GM21723 (cell line): ENCODE measurements around the gene CLIP2.
"Not testable (repeated sequence)": the region's sequence is repeated elsewhere in the genome, so short reads cannot be mapped to it uniquely, and the experiment has no call there.

Experiments
- ATAC-seq: cut with Tn5 transposase; IDR thresholded peaks from one replicate; pipeline ENCODE4 v1.9.1; 2021; ENCODE audit warnings: mild to moderate bottlenecking, moderate library complexity; ENCODE audit not compliant: unreplicated experiment

Gene CLIP2

DNA sequence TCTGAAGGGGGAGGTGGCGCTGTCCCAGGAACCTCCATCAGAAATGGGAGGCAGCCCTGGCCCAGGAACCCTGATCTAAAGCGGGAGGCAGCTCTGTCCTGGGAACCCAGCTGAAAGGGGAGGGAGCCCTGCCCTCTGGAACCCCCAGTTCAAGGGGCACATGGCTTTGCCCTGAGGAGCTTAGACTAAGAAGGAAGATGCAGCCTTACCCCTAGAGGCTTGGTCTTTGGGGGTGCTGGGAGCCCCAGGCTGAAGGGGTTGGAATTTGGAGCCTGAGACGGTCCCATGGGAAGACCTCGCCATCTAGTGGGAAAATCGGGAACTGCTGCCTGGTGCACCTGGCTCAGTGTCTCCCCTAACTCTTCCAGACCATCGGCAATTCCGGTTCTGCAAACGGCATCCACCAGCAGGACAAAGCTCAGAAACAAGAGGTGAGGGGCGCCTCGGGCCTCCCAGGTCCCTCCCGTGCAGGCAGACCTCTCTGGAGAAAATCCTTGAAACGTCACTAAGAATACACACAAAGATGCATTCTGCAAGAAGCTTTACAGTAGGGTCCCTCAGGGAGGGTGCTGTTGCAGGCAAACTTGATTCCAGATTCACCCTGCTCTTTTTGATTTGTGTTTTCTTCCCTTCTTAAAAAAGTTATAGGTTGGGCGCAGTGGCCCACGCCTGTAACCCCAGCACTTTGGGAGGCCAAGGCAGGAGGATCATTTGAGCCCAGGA, 112.1 kb downstream of the CLIP2 start:
- ATAC-seq, result peak; percentile 51

DNA sequence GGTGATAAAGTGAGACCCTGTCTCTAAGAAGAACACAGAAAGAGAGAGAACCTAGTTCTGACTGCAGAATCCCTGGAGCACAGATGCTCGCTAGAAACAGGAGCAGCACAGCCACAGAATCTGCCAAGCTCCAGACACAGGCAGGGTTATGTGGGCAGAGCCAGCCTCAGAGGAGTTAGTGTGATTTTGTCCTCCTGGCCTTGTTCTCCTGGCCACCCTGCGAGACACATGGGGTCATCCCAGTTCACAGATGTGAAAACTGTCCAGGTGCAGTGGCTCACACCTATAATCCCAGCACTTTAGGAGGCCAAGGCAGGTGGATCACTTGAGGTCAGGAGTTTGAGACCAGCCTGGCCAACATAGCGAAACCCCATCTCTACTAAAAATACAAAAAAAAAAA, 113.5 kb downstream of the CLIP2 start:
- not testable (repeated sequence) for ATAC-seq

DNA sequence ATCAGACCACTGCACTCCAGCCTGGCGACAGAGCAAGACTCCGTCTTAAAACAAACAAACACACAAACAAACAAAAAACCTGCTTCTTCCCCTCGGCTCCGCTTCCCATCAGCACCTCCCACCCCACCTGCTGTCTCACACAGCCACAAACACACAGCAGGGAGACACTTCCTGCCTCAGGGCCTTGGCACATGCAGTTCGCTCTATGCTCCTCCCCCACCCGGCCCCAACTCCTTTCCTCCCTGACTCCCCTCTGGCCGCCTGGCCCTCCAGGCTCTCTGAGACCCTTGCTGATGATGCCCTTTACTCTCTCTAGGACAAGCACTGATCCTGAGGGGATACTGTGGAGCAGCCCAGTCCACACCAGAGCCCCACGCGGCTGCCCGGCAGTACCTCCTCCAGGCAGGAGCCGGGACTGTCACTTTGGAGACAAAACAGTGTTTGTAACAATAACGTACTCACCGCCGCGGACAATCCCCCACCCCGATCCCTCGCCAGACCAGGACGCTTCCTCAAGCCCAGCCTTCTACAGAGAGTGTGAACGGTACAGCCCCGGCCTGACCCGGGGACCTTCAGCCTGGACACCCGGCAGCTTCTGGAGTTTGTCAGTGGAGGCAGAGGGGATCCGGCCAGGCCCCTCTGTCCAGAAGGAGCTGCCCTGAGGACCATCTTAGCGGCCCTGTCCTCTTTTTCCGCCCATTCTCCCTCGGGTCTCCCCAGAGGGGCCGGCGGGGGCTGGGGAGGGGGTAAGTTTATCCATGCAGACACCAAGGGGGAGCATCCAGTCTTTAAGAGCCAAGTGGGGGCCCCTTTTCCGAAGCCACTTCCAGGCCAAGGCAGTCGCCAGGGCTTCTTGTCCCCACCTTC, 114.5 kb downstream of the CLIP2 start:
- no peak for ATAC-seq

DNA sequence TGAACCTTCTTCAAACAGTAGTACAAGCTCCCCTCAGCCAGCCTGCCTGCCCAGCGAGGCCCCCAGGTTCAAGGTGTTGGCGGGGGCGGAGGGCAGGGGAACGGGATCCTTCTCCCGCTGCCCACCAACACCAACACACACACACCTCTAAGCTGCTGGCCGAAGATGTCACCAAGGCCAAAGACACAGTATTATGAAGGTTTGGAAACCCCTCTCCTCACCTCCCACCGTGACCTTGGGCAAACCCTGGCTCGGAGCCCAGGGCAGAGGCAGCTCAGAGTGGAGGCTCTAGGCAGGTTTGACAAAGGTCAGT, 115.1 kb downstream of the CLIP2 start:
- no peak for ATAC-seq

DNA sequence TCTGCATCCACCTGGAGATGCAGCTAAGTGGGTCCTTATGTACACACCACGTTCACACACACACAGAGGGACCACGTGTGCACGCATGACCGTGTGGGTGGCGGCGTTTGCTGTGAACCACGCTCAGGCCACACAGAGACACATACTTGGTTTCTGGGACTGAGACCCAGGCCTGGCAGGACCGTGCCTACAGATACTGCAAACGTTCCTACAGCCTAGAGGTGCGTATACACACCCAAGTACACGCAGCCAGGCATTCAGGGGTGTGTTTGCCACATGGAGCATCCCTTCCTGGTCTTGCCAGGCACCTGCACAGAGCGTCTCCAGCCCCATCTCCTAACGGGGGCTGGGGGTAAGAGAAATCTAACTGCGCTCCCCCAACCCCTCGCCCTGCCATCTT, 115.5 kb downstream of the CLIP2 start:
- no peak for ATAC-seq

DNA sequence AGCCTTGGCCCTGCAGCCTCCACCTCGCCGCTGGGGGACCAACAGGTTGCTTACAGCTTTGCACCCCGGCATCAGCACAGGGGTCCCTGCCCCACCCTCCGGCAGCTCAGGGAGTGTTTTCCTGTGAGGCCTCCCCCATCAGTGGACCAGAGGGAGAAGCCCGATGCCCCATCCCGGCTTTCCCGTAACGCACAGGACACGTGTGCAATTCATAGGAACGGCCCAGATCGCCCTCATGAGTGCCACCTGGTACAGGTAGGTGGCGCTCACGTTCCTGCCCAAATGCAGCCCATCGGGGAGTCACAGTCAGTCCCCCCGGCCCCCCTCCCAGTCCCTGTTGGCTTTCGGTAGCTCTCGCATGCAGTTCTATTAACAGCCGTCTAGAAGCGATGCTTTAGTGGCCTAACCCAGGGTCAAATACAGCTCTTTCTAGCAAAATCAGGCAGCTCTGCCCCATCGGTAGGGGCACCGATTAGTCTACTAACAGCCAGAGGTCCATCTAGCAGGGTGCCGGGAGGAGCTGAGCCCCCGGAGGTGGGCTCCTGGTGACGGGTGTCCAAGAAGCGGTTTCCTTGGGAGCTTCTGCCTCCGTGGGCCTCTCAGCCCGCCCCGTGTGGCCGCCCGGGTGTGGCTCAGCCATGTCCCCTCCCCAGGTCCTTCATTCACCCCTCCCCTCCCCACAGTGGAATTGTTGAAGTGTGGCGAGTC, 116.1 kb downstream of the CLIP2 start:
- no peak for ATAC-seq

DNA sequence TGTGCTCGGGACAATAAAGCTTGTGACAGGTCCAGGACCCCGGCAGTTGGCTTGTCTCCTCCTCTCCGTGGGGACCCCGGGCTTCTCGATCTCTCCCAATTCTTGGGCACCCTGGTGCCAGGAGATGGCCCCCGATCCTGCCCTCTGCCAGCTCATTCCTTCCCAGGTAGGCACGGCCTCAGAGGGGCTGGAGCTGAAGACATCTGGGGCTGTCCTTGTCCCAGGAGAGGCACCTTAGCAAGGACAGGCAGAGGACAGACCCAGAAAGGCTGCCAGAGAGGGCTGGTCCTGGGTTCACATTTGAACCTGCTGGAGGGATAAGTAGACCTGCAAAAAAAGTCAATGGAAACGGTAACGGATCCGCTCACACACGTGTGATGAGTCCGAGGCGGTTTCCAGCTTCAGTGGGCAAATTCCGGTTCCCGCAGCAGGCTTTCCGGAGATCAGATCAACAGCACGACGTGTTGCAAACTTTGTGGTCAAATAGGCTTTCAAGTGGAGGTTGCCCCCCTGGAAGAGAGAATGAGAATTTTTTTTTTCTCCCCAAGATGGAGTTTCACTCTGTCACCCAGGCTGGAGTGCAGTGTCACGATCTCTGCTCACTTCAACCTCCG, 116.8 kb downstream of the CLIP2 start:
- ATAC-seq, result no peak

DNA sequence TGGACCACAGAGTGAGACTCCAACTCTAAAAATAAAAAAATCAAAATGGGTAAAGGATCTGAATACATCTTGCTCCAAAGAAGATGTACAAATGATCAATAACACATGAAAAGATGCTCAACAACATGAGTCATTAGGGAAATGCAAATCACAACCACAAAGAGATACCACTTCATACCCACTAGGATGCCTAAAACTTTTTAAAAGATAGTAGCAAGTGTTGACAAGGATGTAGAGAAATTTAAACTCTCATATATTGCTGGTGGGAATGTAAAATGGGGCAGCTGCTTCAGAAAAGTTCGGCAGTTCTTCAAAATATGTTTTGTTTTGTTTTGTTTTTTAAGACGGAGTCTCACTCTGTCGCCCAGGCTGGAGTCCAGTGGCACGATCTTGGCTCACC, 118.8 kb downstream of the CLIP2 start:
- no peak for ATAC-seq

DNA sequence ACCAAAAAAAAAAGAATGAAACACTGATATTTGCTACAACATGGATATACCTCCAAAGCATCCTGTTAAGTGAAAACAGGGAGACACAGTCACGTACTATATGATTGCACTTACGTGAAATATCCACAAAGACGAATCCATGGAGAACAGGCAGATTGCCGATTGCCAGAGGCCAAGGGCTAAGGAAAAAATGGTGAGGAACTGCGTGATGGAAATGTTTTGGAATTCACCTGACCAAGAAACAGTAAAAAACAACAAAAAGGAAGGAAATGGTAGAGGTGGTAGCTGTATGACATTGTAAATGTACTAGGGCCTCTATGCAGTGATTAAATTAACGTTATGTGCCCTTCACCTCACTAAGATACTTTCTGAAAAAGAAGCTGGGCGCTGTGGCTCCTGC, 120.4 kb downstream of the CLIP2 start:
- no peak for ATAC-seq

DNA sequence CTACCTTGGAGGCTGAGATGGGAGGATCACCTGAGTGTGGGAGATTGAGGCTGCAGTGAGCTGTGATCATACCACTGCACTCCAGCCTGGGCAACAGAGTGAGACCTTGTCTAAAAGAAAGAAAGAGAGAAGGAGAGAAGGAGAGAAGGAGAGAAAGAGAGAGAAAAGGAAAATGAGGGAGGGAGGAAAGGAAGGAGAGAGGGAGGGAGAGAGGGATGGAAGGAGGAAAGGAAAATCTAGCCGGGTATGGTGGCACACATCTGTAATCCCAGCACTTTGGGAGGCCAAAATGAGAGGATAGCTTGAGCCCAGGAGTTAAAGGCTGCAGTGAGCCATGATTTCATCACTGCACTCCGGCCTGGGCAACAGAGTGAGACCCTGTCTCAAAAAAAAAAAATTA, 121.6 kb downstream of the CLIP2 start:
- ATAC-seq, result no peak

DNA sequence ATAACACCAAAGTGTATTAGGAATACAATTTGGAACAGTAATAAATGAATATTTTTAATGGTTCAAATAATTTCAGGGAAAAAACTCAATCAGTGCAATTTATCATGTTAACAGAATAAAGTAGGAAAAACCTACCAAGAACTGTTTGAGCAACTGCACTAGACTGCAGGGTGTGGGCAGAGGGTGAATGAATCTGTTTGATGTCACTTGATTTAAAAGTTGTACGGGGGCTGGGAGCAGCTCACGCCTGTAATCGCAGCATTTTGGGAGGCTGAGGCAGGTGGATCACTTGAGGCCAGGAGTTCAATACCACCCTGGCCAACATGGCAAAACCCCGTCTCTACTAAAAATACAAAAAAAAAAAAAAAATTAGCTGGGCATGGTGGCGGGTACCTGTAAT, 122.4 kb downstream of the CLIP2 start:
- not testable (repeated sequence) for ATAC-seq

DNA sequence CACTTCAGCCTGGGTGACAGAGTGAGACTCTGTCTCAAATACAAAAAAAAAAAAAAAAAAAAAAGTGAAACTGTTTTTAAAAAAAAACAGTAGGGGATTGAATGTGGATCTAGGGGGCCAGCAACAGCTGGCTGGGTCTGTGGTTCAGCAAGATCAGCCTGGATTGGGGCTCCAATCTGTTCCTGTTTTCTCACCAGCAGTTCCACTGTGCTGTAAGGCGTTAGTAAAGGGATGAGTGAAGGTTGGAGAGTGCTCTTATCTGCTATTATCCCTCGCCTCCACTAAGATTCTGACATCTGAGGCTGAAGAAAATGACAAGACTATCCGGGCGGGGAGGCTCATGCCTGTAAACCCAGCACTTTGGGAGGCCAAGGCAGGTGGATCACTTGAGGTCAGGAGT, 122.8 kb downstream of the CLIP2 start:
- ATAC-seq, result no peak

DNA sequence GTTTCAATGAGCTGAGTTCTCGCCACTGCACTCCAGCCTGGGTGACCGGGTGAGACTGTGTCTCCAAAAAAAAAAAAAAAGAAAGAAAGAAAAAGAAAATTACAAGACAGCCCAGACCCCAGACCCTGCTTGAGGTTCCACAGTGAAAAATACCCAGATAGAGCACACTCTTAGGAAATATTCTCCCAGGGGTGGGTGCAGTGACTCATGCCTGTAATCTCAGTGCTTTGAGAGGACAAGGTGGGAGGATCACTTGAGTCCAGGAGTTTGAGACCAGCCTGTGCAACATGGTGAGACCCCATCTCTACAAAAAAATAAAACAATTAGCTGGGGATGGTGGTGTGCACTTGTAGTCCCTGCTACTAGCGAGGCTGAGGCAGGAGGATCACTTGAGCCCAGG, 123.4 kb downstream of the CLIP2 start:
- no peak for ATAC-seq

DNA sequence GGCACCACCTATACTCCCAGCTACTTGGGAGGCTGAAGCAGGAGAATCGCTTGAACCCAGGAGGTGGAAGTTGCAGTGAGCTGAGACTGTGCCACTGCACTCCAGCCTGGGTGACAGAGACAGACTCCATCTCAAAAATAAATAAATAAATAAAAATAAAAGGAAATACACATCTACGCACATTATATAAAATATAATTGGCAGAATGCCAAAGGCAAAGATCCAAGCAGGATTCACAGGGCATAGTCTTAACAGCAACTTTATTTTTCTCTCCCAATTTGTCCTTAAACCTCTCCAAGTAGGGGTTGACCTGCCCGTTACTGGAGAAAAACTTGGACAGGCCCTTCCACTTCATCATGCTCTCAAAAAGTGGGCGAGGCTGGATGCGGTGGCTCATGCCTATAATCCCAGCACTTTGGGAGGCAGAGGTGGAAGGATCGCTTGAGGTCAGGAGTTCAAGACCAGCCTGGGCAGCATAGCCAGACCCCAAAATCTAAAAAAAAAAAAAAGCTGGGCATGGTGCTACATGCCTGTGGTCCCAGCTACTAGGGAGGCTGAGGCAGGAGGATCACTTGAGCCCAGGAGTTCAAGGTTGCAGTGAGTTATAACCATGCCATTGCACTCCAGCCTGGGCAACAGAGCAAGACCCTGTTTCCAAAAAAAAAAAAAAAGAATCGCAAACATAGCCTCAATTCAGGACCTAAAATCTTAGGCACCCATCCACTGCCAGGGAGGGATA, 125.6 kb downstream of the CLIP2 start:
- ATAC-seq, result not testable (repeated sequence)

DNA sequence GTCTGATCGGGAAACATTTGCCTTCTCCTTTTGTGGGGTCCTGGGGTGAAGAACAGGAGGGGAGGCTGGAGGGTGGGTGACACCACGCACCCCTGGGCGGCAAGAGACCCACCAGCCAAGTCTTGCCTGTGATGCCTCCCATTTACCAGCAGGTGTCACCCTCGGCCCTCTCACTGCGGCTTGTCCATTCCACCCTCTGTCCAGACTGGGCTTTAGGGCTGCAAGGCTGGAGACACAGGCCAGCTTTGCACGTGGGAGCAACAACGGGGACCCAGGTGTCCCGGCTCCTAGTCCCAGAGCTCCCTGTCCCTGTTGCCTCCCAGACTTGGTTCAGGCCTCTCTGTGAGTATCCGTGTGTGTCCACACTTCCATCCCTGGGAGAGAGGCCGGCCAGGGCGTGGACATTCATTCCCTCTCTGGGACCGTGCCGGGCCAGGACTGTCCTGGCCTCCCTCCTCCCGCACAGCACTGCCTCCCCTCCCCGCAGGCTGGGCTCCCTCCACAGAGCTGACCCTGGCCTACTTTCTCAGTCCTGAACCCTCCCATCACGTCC, 128.3 kb downstream of the CLIP2 start:
- no peak for ATAC-seq

DNA sequence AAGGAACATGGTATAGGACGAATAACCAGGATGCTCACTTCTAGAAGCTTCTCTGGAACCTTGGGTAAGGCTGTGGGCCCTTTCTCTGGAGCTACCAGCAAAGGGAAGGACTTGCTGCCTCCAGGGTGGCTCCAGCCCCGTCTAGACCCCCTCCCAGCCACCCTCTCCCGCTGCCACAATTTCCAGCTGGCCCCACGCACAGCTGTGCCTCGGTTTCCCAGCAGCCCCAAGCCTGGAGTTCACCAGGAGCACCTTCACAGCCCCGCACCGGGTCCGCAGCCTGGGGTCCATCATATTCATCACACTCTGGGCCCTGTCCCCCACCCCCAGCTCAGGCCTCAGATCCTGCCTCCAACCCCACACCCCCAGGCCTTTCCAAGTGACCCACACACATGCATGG, 128.9 kb downstream of the CLIP2 start:
- no peak for ATAC-seq

DNA sequence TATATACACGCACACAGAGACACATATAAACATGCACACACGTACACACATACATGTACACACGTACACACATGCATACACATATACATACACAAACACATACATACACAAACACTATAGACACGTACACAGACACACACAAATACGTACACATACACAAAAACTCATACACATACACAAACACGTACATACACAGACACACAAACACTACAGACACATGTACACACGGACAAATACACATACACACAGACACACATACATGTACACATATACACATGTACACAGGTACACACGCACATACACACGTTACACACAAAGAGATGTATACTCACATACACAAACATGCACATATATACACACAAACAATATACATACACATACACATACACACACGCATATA, 129.3 kb downstream of the CLIP2 start:
- no peak for ATAC-seq

DNA sequence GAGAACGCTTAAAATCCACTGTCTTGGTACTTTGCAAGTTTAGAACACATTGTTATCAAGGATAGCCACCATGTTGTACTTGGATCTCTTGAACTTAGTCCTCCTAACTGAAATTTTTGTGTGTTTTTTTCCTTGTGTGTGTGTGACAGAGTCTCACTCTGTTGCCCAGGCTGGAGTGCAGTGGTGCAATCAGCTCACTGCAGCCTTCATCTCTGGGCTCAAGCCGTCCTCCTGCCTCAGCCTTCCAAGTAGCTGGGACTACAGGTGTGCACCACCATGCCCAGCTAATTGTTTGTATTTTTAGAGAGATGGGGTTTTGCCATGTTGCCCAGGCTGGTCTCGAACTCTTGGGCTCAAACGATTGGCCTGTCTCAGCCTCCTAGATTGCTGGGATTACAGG, 130.0 kb downstream of the CLIP2 start:
- ATAC-seq, result not testable (repeated sequence)

DNA sequence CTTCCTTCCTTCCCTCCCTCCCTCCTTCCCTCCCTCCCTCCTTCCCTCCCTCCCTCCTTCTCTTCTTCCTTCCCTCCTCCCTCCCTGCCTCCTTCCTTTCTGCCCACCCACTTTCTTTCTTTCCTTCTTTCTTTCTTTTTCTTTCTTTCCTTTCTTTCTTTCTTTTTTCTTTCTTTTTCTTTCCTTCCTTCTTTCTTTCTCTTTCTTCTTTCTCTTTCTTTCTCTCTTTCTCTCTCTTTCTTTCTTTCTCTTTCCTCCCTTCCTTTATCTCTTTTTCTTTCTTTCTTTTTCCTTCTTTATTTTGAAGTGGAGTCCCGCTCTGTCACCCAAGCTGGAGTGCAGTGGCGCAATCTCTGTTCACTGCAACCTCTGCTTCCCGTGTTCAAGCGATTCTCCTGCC, 130.8 kb downstream of the CLIP2 start:
- ATAC-seq, result no peak

DNA sequence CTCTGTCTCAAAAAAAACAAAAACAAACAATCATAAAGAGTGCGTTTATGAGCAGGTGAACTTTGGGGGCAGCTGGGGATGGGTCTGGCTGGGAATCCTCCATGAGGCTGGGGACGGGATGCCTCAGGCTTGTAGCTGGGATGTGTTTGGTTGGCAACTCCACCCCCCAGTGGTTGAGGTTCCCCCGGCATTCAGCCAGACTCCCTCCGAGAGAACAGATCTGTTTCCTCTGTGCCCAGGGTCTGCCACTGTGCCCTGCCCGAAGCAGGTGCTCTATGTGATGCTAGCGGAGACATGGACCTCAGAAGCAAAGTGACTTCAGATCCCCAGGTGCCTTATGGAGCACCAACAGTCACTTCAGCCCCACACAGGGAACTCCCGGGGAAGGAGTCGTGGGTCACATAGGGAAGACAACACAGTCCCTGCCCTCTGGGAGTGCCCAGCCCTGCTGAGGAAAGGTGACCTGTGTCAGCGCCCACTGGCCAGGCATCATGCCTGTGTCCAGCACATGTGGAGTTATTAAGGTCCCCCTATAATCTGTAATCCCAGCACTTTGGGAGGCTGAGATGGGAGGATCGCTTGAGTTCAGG, 135.2 kb downstream of the CLIP2 start:
- no peak for ATAC-seq
